Liver (tissue), 9 donors: ENCODE data around the gene E2F4. TPM values are rescaled to one million over a fixed set of nuclear protein-coding genes. Genes with fewer than 3 reads are reported as not detected.

Source experiments
- DNase-seq: peaks from one replicate; pipeline ENCODE4 v3.0.0-alpha.2; 2017; ENCODE audit warnings: low spot score
- H3K27ac ChIP-seq, 2 donors: one replicate each; pipeline ENCODE4 v1.7.0; 2013; ENCODE audit warnings: inconsistent platforms in 2 of 2, low read length in 2 of 2, control low read depth in 1 of 2, low read depth in 1 of 2, mild to moderate bottlenecking in 1 of 2
- H3K27me3 ChIP-seq, 4 donors: one replicate each; pipeline versions ENCODE4 v1.6.1 to v1.7.0; 2013; ENCODE audit warnings: low read length in 3 of 4, inconsistent platforms in 1 of 4, mild to moderate bottlenecking in 1 of 4, moderate library complexity in 1 of 4; ENCODE audit not compliant: control insufficient read depth in 4 of 4, insufficient read depth in 4 of 4
- H3K36me3 ChIP-seq, 4 donors: one replicate each; pipeline versions ENCODE4 v1.6.1 to v1.7.0; 2013; ENCODE audit warnings: low read length in 3 of 4, mild to moderate bottlenecking in 3 of 4, low read depth in 1 of 4, moderate library complexity in 1 of 4; ENCODE audit not compliant: control insufficient read depth in 4 of 4, insufficient read depth in 3 of 4
- H3K4me1 ChIP-seq, 4 donors: one replicate each; pipeline versions ENCODE4 v1.6.1 to v1.7.0; 2013; ENCODE audit warnings: low read length in 3 of 4, mild to moderate bottlenecking in 3 of 4, moderate library complexity in 1 of 4; ENCODE audit not compliant: control insufficient read depth in 4 of 4, insufficient read depth in 4 of 4
- H3K4me3 ChIP-seq, 3 donors: one replicate each; pipeline versions ENCODE4 v1.6.1 to v1.7.0; 2013; ENCODE audit warnings: low read length in 3 of 3, control low read depth in 1 of 3, low read depth in 1 of 3, mild to moderate bottlenecking in 1 of 3
- H3K9ac ChIP-seq, 2 donors: one replicate each; pipeline ENCODE4 v1.7.0; 2013; ENCODE audit warnings: low read length in 2 of 2, mild to moderate bottlenecking in 2 of 2, moderate library complexity in 2 of 2, control low read depth in 1 of 2, low read depth in 1 of 2
- H3K9me3 ChIP-seq, 4 donors: one replicate each; pipeline versions ENCODE4 v1.6.1 to v1.7.0; 2013; ENCODE audit warnings: low read length in 3 of 4; ENCODE audit not compliant: control insufficient read depth in 4 of 4
- ATF3 ChIP-seq: IDR thresholded peaks from 2 replicates; pipeline ENCODE4 v1.6.1; 2016; ENCODE audit warnings: antibody characterized with exemption
- CTCF ChIP-seq: fragments of 150-350 bp; IDR thresholded peaks from 2 replicates; pipeline ENCODE4 v1.5.1; 2017; ENCODE audit warnings: improper control_type of control experiment, low read depth, low read length; ENCODE audit not compliant: missing input control
- EGR1 ChIP-seq, 2 donors: IDR thresholded peaks; 2 replicates each; pipeline ENCODE4 v1.6.1; 2016 to 2018; ENCODE audit warnings: antibody characterized with exemption in 2 of 2, low read depth in 2 of 2
- FOXA1 ChIP-seq: IDR thresholded peaks from 2 replicates; pipeline ENCODE4 v1.6.1; 2016; ENCODE audit warnings: antibody characterized with exemption
- FOXA2 ChIP-seq: IDR thresholded peaks from 2 replicates; pipeline ENCODE4 v1.6.1; 2016; ENCODE audit warnings: antibody characterized with exemption
- GABPA ChIP-seq, 2 donors: IDR thresholded peaks in 1 of 2; conservative IDR thresholded peaks in 1 of 2; 2 replicates each; pipeline ENCODE4 v1.6.1; 2016; ENCODE audit warnings: antibody characterized with exemption in 2 of 2, mild to moderate bottlenecking in 1 of 2, moderate library complexity in 1 of 2
- HNF4G ChIP-seq: IDR thresholded peaks from 2 replicates; pipeline ENCODE4 v1.6.1; 2016; ENCODE audit warnings: antibody characterized with exemption
- JUND ChIP-seq, 2 donors: IDR thresholded peaks; 2 replicates each; pipeline ENCODE4 v1.6.1; 2016; ENCODE audit warnings: antibody characterized with exemption in 2 of 2
- MAX ChIP-seq: IDR thresholded peaks from 2 replicates; pipeline ENCODE4 v1.6.1; 2016; ENCODE audit warnings: antibody characterized with exemption
- NR2F2 ChIP-seq: IDR thresholded peaks from 2 replicates; pipeline ENCODE4 v1.6.1; 2016; ENCODE audit warnings: antibody characterized with exemption
- RAD21 ChIP-seq, 2 donors: IDR thresholded peaks; 2 replicates each; pipeline ENCODE4 v1.6.1; 2016; ENCODE audit warnings: antibody characterized with exemption in 2 of 2, mild to moderate bottlenecking in 2 of 2
- REST ChIP-seq: IDR thresholded peaks from 2 replicates; pipeline ENCODE4 v1.6.1; 2016; ENCODE audit warnings: antibody characterized with exemption, mild to moderate bottlenecking
- RXRA ChIP-seq, 2 donors: IDR thresholded peaks; 2 replicates each; pipeline ENCODE4 v1.6.1; 2017 to 2018; ENCODE audit warnings: antibody characterized with exemption in 2 of 2, mild to moderate bottlenecking in 1 of 2
- SP1 ChIP-seq: IDR thresholded peaks from 2 replicates; pipeline ENCODE4 v1.6.1; 2018; ENCODE audit warnings: antibody characterized with exemption, mild to moderate bottlenecking
- YY1 ChIP-seq: IDR thresholded peaks from 2 replicates; pipeline ENCODE4 v1.6.1; 2016; ENCODE audit warnings: antibody characterized with exemption, mild to moderate bottlenecking
- ZBTB33 ChIP-seq: IDR thresholded peaks from 2 replicates; pipeline ENCODE4 v1.6.1; 2016; ENCODE audit warnings: antibody characterized with exemption
- WGBS: extraction: QIAGEN DNeasy Blood & Tissue Kit; methylation state at CpG from one replicate; pipeline ENCODE4 v1.1.7; 2013; 5-methylcytosine and 5-hydroxymethylcytosine counted together
- polyA plus RNA-seq, 2 donors: library from polyadenylated mRNA; stranded (reverse) in 1 of 2; unstranded in 1 of 2; fragments of 200-250 nt in 1 of 2; fragments of >200 nt in 1 of 2; fragmentation: Nextera tagmentation in 1 of 2; extraction: Ambion mirVana in 1 of 2; gene quantifications; one replicate each; pipeline versions ENCODE4 v1.2.1 to v1.2.3, GENCODE V29; 2013 to 2015
- total RNA-seq, 2 donors: library from RNA; depleted of rRNA; stranded (reverse); fragments of >200 nt; gene quantifications; one replicate each; pipeline ENCODE4 v1.2.3, GENCODE V29; 2014
- donor health status: healthy.
- donor health status: healthy.
- donor health status: healthy.
- donor health status: healthy.
- donor health status: healthy.

Gene E2F4
- total and polyA plus RNA-seq, 4 donors: 18.1 to 107 (median 30.0) TPM

- Histone ChIP-seq H3K27ac (peak overlapping the region; percentile 84 to 85), H3K9me3 (no peaks in the 10 kb centered on the region), H3K36me3 (no peaks in the 10 kb centered on the region), H3K27me3 (no peaks in the 10 kb centered on the region), H3K4me1 (peaks cover 8 to 28% (median 19%) of the 10 kb centered on the region in 4 donors), H3K9ac (no peak overlapping the region), H3K4me3 (peak overlapping the region; percentile 58 to 69 (median 66))
- 13% methylated on average over 59 of the region's 59 CpGs for WGBS
- no peak for DNase-seq
- TF ChIP-seq ZBTB33 (no peak), HNF4G (no peak), RAD21 (IDR thresholded peaks at IDR 0.05) (no peak), MAX (no peak), CTCF (no peak), ATF3 (no peak), FOXA1 (no peak), GABPA (IDR thresholded peaks at IDR 0.05 in 1 of 2, conservative IDR thresholded peaks at IDR 0.05 in 1 of 2) (no peak), YY1 (no peak), EGR1 (IDR thresholded peaks at IDR 0.05; ENCODE audit: low read depth in 2 of 2) (no peak), JUND (IDR thresholded peaks at IDR 0.05) (no peak), FOXA2 (no peak), REST (no peak), NR2F2 (no peak)
These were observed 7.4 kb upstream of the E2F4 start for GRCh38 chr16:67184453-67184994.

DNA sequence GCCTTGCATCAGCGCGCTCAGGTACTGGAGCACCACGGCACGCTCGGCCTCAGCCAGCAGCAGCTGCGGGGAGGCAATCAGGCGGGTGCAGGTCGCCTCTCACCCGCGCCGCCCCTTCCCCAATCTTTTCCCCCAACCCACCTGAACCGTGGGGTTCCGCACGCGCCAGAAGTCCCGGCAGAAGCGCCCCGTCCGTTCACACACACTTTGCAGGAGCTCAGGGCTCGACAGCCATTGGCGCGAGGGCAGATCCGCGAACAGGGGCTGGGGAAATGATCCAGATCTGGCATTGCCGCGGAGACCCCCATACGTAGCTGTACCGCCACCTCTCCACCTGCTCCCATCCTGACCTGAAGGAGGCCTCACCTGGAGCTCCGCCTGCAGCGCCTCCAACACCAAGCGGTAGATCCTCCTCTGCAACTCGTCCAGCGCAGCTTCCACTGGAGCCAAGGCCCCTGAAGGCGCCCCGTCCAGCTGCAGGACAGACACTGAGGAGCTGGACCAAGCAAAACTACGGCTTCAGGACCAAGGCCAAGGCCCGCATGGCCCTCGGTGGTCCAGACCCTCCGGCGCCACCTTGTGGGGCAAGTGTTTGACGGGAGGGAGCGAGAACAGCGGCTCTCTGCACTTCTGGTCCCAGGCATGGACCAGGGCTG lies 6.8 kb upstream of the E2F4 start:
- Histone ChIP-seq H3K27me3 (no peaks in the 10 kb centered on the region), H3K27ac (no peak overlapping the region), H3K9me3 (no peaks in the 10 kb centered on the region), H3K4me3 (peak overlapping the region in 1 of 3 donors; percentile 12), H3K4me1 (peaks cover 8 to 28% (median 19%) of the 10 kb centered on the region in 4 donors), H3K9ac (no peak overlapping the region), H3K36me3 (no peaks in the 10 kb centered on the region)
- WGBS: 21% methylated on average over 43 of the region's 43 CpGs
- peak; percentile 87 for DNase-seq
- TF ChIP-seq REST: peak; percentile 97
- TF ChIP-seq CTCF: peak; percentile 69
- TF ChIP-seq HNF4G: no peak
- TF ChIP-seq SP1: peak; percentile 27
- no peak for TF ChIP-seq NR2F2
- TF ChIP-seq RAD21 (IDR thresholded peaks at IDR 0.05): peak; percentile 78 to 92
- peak in 1 of 2 donors; percentile 26 for TF ChIP-seq RXRA (IDR thresholded peaks at IDR 0.05)
